Activated T-cell treated with anti-CD3 and anti-CD28 coated beads for 48 hours (primary cell): ENCODE results near the gene C16orf96.

Source experiments
- DNase-seq: peaks from one replicate; pipeline ENCODE4 v3.0.0-alpha.2; 2020; ENCODE audit warnings: low read depth

The C16orf96 gene

GRCh38 chr16:4649744-4650442, 93.8 kb downstream of the C16orf96 start:
- no peak for DNase-seq
